ENCODE results near the gene ANXA11.

- no peak for TF ChIP-seq CTCF (IDR thresholded peaks at IDR 0.05)
- TF ChIP-seq EZH2 (IDR thresholded peaks at IDR 0.05; ENCODE audit: borderline replicate concordance, insufficient read depth, low read depth, low read length, poor library complexity, severe bottlenecking) = no peak
Measured at GRCh38 chr10:80108576-80109239, 96.6 kb downstream of the ANXA11 start.

Measured in B cell (primary cell).